Pancreas (tissue), 10 donors: ENCODE results near the gene TEX11. TPM values are rescaled to one million over a fixed set of nuclear protein-coding genes. Genes with fewer than 3 reads are reported as not detected.
A peak's percentile ranks its signal among the peaks of the same experiment; 100 is the strongest.
"Not testable (repeated sequence)": the region's sequence is repeated elsewhere in the genome, so short reads cannot be mapped to it uniquely, and the experiment has no call there.

Experiments
- ATAC-seq, 4 donors: fragments of 200-7000 bp; cut with Tn5 transposase; one replicate each; pipeline versions ENCODE4 v1.8.0 to v1.9.1; 2020; ENCODE audit warnings: mild to moderate bottlenecking in 4 of 4, moderate library complexity in 4 of 4
- DNase-seq, 6 donors: peaks; one replicate each; pipeline ENCODE4 v3.0.0-alpha.2; 2020
- FAIRE-seq: peaks from 2 replicates; lab custom pipeline; 2012; peaks lifted over from hg19 to GRCh38; lab: Jason Lieb, UNC
- H3K27ac ChIP-seq, 4 donors: fragments of 200-600 bp; sonication (generic); 1 replicate in 3 of 4; 2 replicates in 1 of 4; pipeline versions ENCODE4 v1.5.0 to v1.8.0; 2020
- H3K27me3 ChIP-seq, 4 donors: fragments of 200-600 bp; one replicate each; pipeline ENCODE4 v1.8.0; 2021
- H3K36me3 ChIP-seq, 3 donors: fragments of 200-600 bp; sonication (generic) in 1 of 3; one replicate each; pipeline versions ENCODE4 v1.5.0 to v1.8.0; 2020 to 2021
- H3K4me1 ChIP-seq, 3 donors: fragments of 200-600 bp; one replicate each; pipeline ENCODE4 v1.8.0; 2021
- H3K4me3 ChIP-seq, 4 donors: fragments of 200-600 bp; sonication (generic) in 2 of 4; one replicate each; pipeline versions ENCODE4 v1.5.0 to v1.8.0; 2020 to 2021
- H3K9me3 ChIP-seq, 4 donors: fragments of 200-600 bp; one replicate each; pipeline ENCODE4 v1.8.0; 2021
- CTCF ChIP-seq, 4 donors: fragments of 200-600 bp; sonication (generic) in 3 of 4; IDR thresholded peaks; one replicate each; pipeline versions ENCODE4 v1.5.0 to v1.8.0; 2021; ENCODE audit warnings: antibody characterized with exemption in 4 of 4
- WGBS, 2 donors: extraction: QIAGEN DNeasy Blood & Tissue Kit; methylation state at CpG; one replicate each; pipeline ENCODE4 v1.1.7; 2013; 5-methylcytosine and 5-hydroxymethylcytosine counted together
- intact Hi-C, 3 donors: fragments of 100-400 bp; cut with DNase I; formaldehyde crosslinking; loops; one replicate each; pipeline versions ENCODE4 v1.11.1 to v1.14.2; 2022
- polyA plus RNA-seq, 2 donors: library from polyadenylated mRNA; stranded (reverse); fragments of 200-250 nt; gene quantifications; one replicate each; pipeline ENCODE4 v1.2.3, GENCODE V29; 2013
- total RNA-seq, 6 donors: library from RNA; stranded (reverse); fragmentation: NEBNext Ultra II Directional in 4 of 6; extraction: Animal tissue kit (Norgen Biotek cat#: 25700) in 4 of 6; gene quantifications; one replicate each; pipeline versions ENCODE4 v1.2.1 to v1.2.4, GENCODE V29; 2021 to 2023
- donor health status: healthy with polysubstance abuse.
- donor health status: DM: no; HTN: no; CAD: no; lungs with moderate emphysema.
- donor health status: DM: no; HTN: no; CAD: no.
- donor health status: control.
- donor health status: control.
- donor health status: Bipolar disorder and iron deficiency.
- donor health status: DM: yes; HTN: yes; CAD: no.
- donor health status: DM: no; HTN: no; CAD: no.
- donor health status: DM: no; HTN: no; CAD: no.
- donor health status: DM: yes; HTN: yes; CAD: no.

The TEX11 gene
- total and polyA plus RNA-seq, 8 donors = 0.75 to 9.0 (median 3.5) TPM

GRCh38 chrX:70825366-70825765 is 83.1 kb downstream of the TEX11 start:
- TF ChIP-seq CTCF (IDR thresholded peaks at IDR 0.05) = no peak
- ATAC-seq (no peak), DNase-seq (no peak), FAIRE-seq (peak; percentile 63)
- intact Hi-C loops = no loop called here
- Histone ChIP-seq H3K4me3 (no peak overlapping the region), H3K36me3 (no peaks in the 10 kb centered on the region), H3K9me3 (no peaks in the 10 kb centered on the region), H3K27me3 (peaks cover 0 to 18% (median 3%) of the 10 kb centered on the region in 4 donors), H3K4me1 (no peaks in the 10 kb centered on the region), H3K27ac (no peak overlapping the region)
- 73 to 78% methylated on average over 4 of the region's 4 CpGs for WGBS, 2 donors

GRCh38 chrX:70808942-70809940 is 99.3 kb downstream of the TEX11 start:
- 72 to 79% methylated on average over 11 of the region's 11 CpGs for WGBS, 2 donors
- H3K36me3 ChIP-seq = no peaks in the 10 kb centered on the region
- H3K4me3 ChIP-seq = no peak overlapping the region
- no peak for TF ChIP-seq CTCF (IDR thresholded peaks at IDR 0.05)
- DNase-seq (no peak), FAIRE-seq (no peak), ATAC-seq (no peak)
- H3K4me1 ChIP-seq = no peaks in the 10 kb centered on the region
- peaks cover 0 to 11% (median 0%) of the 10 kb centered on the region in 4 donors for H3K27me3 ChIP-seq
- no peak overlapping the region for H3K27ac ChIP-seq
- intact Hi-C loops = no loop called here
- H3K9me3 ChIP-seq = no peaks in the 10 kb centered on the region

- H3K4me1 ChIP-seq = no peaks in the 10 kb centered on the region
- FAIRE-seq (no peak), ATAC-seq (no peak), DNase-seq (no peak)
- no peak for TF ChIP-seq CTCF (IDR thresholded peaks at IDR 0.05)
- no peak overlapping the region for H3K27ac ChIP-seq
- H3K27me3 ChIP-seq = peaks cover 0 to 11% (median 0%) of the 10 kb centered on the region in 4 donors
- WGBS, 2 donors = 62 to 88% methylated on average over 8 of the region's 8 CpGs
- intact Hi-C loops = no loop called here
- no peaks in the 10 kb centered on the region for H3K36me3 ChIP-seq
- H3K9me3 ChIP-seq = no peaks in the 10 kb centered on the region
- H3K4me3 ChIP-seq = no peak overlapping the region
Measured at GRCh38 chrX:70806081-70806480, 102.4 kb downstream of the TEX11 start.

- intact Hi-C loops, H3K4me3 ChIP-seq, DNase-seq, H3K27ac ChIP-seq, ATAC-seq, H3K4me1 ChIP-seq, H3K36me3 ChIP-seq, H3K9me3 ChIP-seq, H3K27me3 ChIP-seq: not testable (repeated sequence)
- peak; percentile 82 for FAIRE-seq
- 60 to 68% methylated on average over 1 of the region's 1 CpG for WGBS, 2 donors
Measured at GRCh38 chrX:70796742-70797141, 111.8 kb downstream of the TEX11 start.

- TF ChIP-seq CTCF (IDR thresholded peaks at IDR 0.05) = no peak
- ATAC-seq (no peak), DNase-seq (no peak), FAIRE-seq (peak; percentile 81)
- Histone ChIP-seq H3K4me1 (peaks cover 0 to 2% (median 0%) of the 10 kb centered on the region in 3 donors), H3K27me3 (peaks cover 0 to 7% (median 0%) of the 10 kb centered on the region in 4 donors), H3K36me3 (no peaks in the 10 kb centered on the region), H3K4me3 (no peak overlapping the region), H3K27ac (no peak overlapping the region), H3K9me3 (no peaks in the 10 kb centered on the region)
- 39 to 67% methylated on average over 2 of the region's 2 CpGs for WGBS, 2 donors
- intact Hi-C loops = no loop called here
Measured at GRCh38 chrX:70774223-70774622, 134.3 kb downstream of the TEX11 start.
